ENCODE results near the gene KCNIP1. TPM values are rescaled to one million over a fixed set of nuclear protein-coding genes. Genes with fewer than 3 reads are reported as not detected.

The KCNIP1 gene
- polyA plus RNA-seq, 1 donor (not counting 4 experiments of a cell fraction or from before 2014, with no cell fraction given) = not detected

- DNase-seq (ENCODE audit: low read depth, low spot score) = no peak
- no peak for FAIRE-seq
Measured at GRCh38 chr5:170732685-170733084, 228.9 kb downstream of the KCNIP1 start.

DNA sequence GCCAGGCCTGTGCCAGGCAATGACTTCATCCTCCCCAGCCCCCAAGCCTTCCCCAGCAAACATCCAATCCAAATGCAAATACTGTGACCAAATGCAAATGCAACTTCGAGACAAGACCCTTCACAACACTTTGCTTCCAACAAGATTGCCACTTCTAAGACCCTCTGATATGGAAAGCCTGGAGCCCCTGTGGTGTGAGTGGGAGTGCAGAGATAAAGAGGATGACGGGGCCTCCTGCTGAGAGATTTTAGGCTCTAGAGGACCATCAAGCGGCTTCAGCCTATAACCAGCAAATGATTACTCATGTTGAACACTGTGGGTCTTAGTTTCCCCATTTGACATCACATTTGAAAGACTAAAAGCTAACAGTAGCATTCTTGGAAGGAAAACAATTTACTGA, 233.1 kb downstream of the KCNIP1 start:
- dilution Hi-C loops (cut with MboI; ENCODE audit: extremely low pct_ligation_motif_present, low sequenced_read_pairs) = no loop called here
- no peaks in the 10 kb centered on the region for H3K9me1 ChIP-seq (ENCODE audit: control insufficient read depth, extremely low read depth, insufficient read depth, low read length)
- no peak overlapping the region for H3K9ac ChIP-seq (ENCODE audit: control insufficient read depth, extremely low read depth, insufficient read depth, low read length)
- no peak for DNase-seq (ENCODE audit: low read depth, low spot score)
- no peaks in the 10 kb centered on the region for H3K27me3 ChIP-seq (ENCODE audit: control insufficient read depth, extremely low read depth, insufficient read depth, low read length)
- H2AFZ ChIP-seq (ENCODE audit: control insufficient read depth, low read length) = no peak overlapping the region
- no peaks in the 10 kb centered on the region for H4K20me1 ChIP-seq (ENCODE audit: control insufficient read depth, extremely low read depth, insufficient read depth, low read length)
- H3K4me1 ChIP-seq (ENCODE audit: control insufficient read depth, extremely low read depth, insufficient read depth, low read length) = no peaks in the 10 kb centered on the region
- TF ChIP-seq EZH2 (IDR thresholded peaks at IDR 0.05; ENCODE audit: low read length) = no peak
- TF ChIP-seq, protein P1, sequence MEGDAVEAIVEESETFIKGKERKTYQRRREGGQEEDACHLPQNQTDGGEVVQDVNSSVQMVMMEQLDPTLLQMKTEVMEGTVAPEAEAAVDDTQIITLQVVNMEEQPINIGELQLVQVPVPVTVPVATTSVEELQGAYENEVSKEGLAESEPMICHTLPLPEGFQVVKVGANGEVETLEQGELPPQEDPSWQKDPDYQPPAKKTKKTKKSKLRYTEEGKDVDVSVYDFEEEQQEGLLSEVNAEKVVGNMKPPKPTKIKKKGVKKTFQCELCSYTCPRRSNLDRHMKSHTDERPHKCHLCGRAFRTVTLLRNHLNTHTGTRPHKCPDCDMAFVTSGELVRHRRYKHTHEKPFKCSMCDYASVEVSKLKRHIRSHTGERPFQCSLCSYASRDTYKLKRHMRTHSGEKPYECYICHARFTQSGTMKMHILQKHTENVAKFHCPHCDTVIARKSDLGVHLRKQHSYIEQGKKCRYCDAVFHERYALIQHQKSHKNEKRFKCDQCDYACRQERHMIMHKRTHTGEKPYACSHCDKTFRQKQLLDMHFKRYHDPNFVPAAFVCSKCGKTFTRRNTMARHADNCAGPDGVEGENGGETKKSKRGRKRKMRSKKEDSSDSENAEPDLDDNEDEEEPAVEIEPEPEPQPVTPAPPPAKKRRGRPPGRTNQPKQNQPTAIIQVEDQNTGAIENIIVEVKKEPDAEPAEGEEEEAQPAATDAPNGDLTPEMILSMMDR (optimal IDR thresholded peaks at IDR 0.05 in 1 of 3, IDR thresholded peaks at IDR 0.05 in 1 of 3, conservative IDR thresholded peaks at IDR 0.05 in 1 of 3; ENCODE audit: extremely low read depth in 1 of 3, insufficient read depth in 2 of 3, low read length in 3 of 3) = no peak
- H3K27ac ChIP-seq (ENCODE audit: control insufficient read depth, insufficient read depth, low read length) = no peak overlapping the region
- no peak overlapping the region for H3K4me2 ChIP-seq (ENCODE audit: control insufficient read depth, extremely low read depth, insufficient read depth, low read depth, low read length)
- H3K79me2 ChIP-seq (ENCODE audit: control insufficient read depth, insufficient read depth, low read length) = no peaks in the 10 kb centered on the region
- no peaks in the 10 kb centered on the region for H3K9me3 ChIP-seq (ENCODE audit: control insufficient read depth, low read depth, low read length)
- no peak overlapping the region for H3K4me3 ChIP-seq (ENCODE audit: control insufficient read depth in 2 of 3, extremely low read depth in 1 of 3, insufficient read depth in 2 of 3, low read depth in 1 of 3, low read length in 3 of 3)
- no peak for FAIRE-seq
- H3K36me3 ChIP-seq (ENCODE audit: control insufficient read depth in 2 of 2, extremely low read depth in 1 of 2, insufficient read depth in 2 of 2, low read length in 2 of 2) = no peaks in the 10 kb centered on the region

More at GRCh38 chr5:170732685-170733084, 228.9 kb downstream of the KCNIP1 start:
- H3K4me1 ChIP-seq (ENCODE audit: control insufficient read depth, extremely low read depth, insufficient read depth, low read length) = no peaks in the 10 kb centered on the region
- no peak for TF ChIP-seq EZH2 (IDR thresholded peaks at IDR 0.05; ENCODE audit: low read length)
- TF ChIP-seq, protein P1 (optimal IDR thresholded peaks at IDR 0.05 in 1 of 3, IDR thresholded peaks at IDR 0.05 in 1 of 3, conservative IDR thresholded peaks at IDR 0.05 in 1 of 3; ENCODE audit: extremely low read depth in 1 of 3, insufficient read depth in 2 of 3, low read length in 3 of 3) = no peak
- no peaks in the 10 kb centered on the region for H3K9me1 ChIP-seq (ENCODE audit: control insufficient read depth, extremely low read depth, insufficient read depth, low read length)
- H3K79me2 ChIP-seq (ENCODE audit: control insufficient read depth, insufficient read depth, low read length) = no peaks in the 10 kb centered on the region
- no peak overlapping the region for H3K27ac ChIP-seq (ENCODE audit: control insufficient read depth, insufficient read depth, low read length)
- H3K27me3 ChIP-seq (ENCODE audit: control insufficient read depth, extremely low read depth, insufficient read depth, low read length) = no peaks in the 10 kb centered on the region
- H2AFZ ChIP-seq (ENCODE audit: control insufficient read depth, low read length) = no peak overlapping the region
- no peak overlapping the region for H3K4me3 ChIP-seq (ENCODE audit: control insufficient read depth in 2 of 3, extremely low read depth in 1 of 3, insufficient read depth in 2 of 3, low read depth in 1 of 3, low read length in 3 of 3)
- H3K9ac ChIP-seq (ENCODE audit: control insufficient read depth, extremely low read depth, insufficient read depth, low read length) = no peak overlapping the region
- no peaks in the 10 kb centered on the region for H4K20me1 ChIP-seq (ENCODE audit: control insufficient read depth, extremely low read depth, insufficient read depth, low read length)
- H3K36me3 ChIP-seq (ENCODE audit: control insufficient read depth in 2 of 2, extremely low read depth in 1 of 2, insufficient read depth in 2 of 2, low read length in 2 of 2) = no peaks in the 10 kb centered on the region
- H3K9me3 ChIP-seq (ENCODE audit: control insufficient read depth, low read depth, low read length) = no peaks in the 10 kb centered on the region
- dilution Hi-C loops (cut with MboI; ENCODE audit: extremely low pct_ligation_motif_present, low sequenced_read_pairs) = no loop called here
- no peak overlapping the region for H3K4me2 ChIP-seq (ENCODE audit: control insufficient read depth, extremely low read depth, insufficient read depth, low read depth, low read length)

All from keratinocyte (primary cell).